ENCODE measurements around the gene SFI1.
"Not testable (repeated sequence)": the region's sequence is repeated elsewhere in the genome, so short reads cannot be mapped to it uniquely, and the experiment has no call there.

The SFI1 gene

GRCh38 chr22:31577711-31578110 lies 81.4 kb downstream of the SFI1 start:
- in situ Hi-C loops (cut with HindIII; ENCODE audit: low pct_ligation_motif_present, low pct_unique_long_range_greater_than_20kb, low sequenced_read_pairs): no loop called here
- DNase-seq: no peak

DNA sequence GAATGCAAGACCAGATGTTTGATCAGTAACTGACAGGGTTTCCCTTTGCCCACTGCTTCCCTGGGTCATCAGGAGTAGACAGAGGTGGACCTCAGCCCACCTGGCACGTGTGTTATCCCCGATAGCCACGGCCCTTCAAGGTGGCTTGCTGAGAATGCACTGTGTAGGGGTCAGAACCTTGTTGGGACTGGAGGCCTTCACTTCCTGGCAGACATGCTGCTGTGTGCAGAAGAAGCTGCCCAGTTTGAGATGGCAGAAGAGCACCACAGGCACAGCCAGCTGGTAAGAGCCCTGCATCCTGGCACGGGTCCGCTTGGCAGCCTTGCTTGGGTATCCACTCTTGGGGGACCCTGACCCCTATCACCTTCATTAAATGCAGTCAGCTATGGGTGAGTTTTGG lies 81.8 kb downstream of the SFI1 start:
- in situ Hi-C loops (cut with HindIII; ENCODE audit: low pct_ligation_motif_present, low pct_unique_long_range_greater_than_20kb, low sequenced_read_pairs): no loop called here
- DNase-seq: no peak

- in situ Hi-C loops (cut with HindIII; ENCODE audit: low pct_ligation_motif_present, low pct_unique_long_range_greater_than_20kb, low sequenced_read_pairs): no loop called here
- DNase-seq: no peak
Observed at GRCh38 chr22:31579835-31580242, 83.5 kb downstream of the SFI1 start.

GRCh38 chr22:31583861-31584485 lies 87.6 kb downstream of the SFI1 start:
- peak; percentile 24 for DNase-seq
- in situ Hi-C loops (cut with HindIII; ENCODE audit: low pct_ligation_motif_present, low pct_unique_long_range_greater_than_20kb, low sequenced_read_pairs): no loop called here

DNA sequence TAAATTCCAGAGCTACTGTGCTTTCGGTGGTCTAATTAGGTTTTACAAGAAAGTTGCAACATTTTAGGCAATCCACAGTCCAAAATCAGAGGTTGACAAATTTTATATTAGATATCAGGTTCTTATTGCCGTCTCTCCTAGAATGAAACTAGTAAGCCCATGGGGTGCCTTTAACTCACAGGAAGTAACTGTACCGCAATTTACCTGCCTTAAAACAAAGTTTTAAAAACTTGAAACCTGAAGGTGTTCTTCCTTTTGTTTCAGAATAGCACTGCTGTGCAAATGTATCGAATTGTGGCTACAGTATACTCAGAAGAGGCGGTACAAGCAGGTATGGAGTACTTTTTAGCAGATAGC lies 88.4 kb downstream of the SFI1 start:
- in situ Hi-C loops (cut with HindIII; ENCODE audit: low pct_ligation_motif_present, low pct_unique_long_range_greater_than_20kb, low sequenced_read_pairs): no loop called here
- no peak for DNase-seq

DNA sequence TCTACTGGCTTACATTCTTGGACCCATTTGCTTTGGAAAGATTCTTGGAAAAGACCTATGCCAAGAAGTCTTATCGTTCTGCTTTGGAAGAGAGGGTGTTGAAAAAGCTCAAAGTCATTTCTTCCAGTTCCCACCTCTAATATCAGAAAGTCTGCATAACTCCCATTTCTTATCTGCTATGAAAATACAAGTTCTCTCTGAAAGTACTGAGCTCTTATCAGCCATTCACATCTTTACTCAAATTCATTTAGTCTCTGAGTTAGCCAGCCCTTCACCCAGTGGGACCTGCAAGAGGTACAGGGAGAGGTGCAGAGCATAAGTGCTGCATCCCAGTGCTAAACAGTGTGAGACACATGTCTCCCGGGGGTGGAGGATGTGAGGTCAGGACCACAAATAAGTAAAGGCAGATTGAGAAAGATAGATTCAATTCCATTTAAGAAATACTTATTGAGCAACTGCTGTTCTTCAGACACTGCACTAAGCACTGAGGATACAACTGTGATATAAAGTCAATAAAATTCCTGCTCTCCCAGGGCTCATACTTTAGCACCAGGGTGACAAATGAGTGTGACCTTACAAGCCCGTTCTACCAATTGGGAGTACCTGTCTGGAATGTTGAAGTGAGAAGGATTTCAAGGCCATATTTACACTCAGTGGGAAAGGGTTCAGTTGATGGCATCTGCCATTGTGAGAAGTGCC lies 89.0 kb downstream of the SFI1 start:
- in situ Hi-C loops (cut with HindIII; ENCODE audit: low pct_ligation_motif_present, low pct_unique_long_range_greater_than_20kb, low sequenced_read_pairs): no loop called here
- no peak for DNase-seq

DNA sequence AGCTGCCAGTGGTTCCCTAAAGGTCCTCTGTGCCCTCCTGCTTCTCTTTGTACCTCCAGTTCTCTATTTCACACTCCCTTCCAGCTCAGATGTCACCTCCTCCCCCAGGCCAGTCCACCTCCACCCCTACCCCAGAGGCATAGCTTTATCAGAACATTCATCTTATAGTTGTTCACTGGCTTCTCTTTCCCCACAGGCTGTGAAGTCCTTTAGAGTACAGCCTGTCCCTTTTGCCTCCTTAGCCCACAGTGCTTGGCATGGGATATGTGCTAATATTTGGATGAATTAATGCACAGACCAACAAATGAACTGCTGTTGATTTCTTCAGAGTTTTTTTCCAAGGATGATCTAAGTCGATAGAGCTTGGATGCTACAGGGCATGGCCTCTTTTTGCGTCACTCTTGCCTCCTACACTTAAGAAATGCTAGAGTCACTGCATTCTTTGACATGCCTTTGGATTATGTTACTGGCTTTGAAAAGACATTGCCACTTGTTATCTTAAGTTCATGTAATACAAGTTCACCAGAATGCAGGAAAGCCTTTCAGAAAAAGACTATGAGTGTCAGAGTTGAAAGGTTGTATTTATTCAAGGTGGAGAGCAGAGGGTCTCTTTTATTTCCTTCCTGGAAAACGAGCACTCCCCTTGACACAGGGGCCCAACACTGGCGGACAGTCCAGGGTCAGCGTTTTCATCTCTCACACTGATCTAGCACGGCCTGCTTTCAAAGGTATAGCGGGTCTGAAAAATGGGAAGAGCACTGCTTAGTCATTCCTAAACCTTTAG lies 90.0 kb downstream of the SFI1 start:
- DNase-seq: no peak
- in situ Hi-C loops (cut with HindIII; ENCODE audit: low pct_ligation_motif_present, low pct_unique_long_range_greater_than_20kb, low sequenced_read_pairs): no loop called here

DNA sequence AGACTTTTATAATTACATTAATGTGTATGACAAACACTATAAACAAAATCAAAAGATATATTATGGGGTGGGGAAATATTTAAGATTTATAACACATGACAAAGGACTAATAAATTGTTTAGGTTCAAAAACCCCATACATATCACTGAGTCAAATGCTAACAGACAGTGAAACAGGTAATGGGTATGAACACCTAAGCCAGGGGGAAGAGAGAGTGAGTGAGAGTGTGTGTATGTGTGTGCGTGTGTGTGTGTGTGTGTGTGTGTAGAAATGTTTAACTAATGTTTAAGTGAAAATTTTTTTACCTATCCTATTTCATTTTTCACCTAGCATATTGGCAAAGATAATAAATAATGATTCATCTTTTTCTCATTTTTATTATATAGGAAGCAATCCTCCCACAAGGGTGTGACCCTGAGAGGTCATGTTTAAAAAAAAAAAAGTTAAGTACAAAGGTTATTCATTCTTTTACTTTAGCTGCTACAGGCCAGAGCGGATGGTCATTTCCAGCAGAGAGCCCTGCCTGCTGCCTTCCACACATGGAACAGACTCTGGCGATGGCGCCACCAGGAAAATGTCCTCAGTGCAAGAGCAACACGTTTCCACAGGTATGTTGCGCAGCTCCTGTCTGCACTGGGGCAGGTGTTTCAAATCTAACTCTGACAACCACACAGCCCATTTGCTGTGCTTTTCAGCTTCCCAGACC lies 92.8 kb downstream of the SFI1 start:
- no peak for DNase-seq
- in situ Hi-C loops (cut with HindIII; ENCODE audit: low pct_ligation_motif_present, low pct_unique_long_range_greater_than_20kb, low sequenced_read_pairs): no loop called here

DNA sequence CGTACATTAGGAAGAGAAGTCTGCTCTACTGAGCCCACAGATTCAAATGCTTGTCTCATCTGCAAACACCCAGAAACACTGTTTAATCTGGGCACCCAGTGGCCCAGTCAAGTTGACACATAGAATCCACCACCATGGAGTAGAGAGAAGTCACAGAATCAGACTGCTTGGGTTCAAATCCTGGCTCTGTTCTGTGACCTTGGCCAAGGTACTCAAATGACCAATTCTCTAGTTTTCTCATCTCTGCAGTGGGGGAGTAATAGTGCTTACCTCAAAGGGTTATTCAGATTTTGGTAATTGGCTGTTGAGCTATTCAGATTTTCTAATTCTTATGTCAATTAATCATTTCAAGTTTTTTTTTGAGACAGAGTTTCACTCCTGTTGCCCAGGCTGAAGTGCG lies 93.8 kb downstream of the SFI1 start:
- in situ Hi-C loops (cut with HindIII; ENCODE audit: low pct_ligation_motif_present, low pct_unique_long_range_greater_than_20kb, low sequenced_read_pairs); DNase-seq: not testable (repeated sequence)

- DNase-seq: no peak
- in situ Hi-C loops (cut with HindIII; ENCODE audit: low pct_ligation_motif_present, low pct_unique_long_range_greater_than_20kb, low sequenced_read_pairs): no loop called here
Observed at GRCh38 chr22:31595271-31595670, 98.9 kb downstream of the SFI1 start.

DNA sequence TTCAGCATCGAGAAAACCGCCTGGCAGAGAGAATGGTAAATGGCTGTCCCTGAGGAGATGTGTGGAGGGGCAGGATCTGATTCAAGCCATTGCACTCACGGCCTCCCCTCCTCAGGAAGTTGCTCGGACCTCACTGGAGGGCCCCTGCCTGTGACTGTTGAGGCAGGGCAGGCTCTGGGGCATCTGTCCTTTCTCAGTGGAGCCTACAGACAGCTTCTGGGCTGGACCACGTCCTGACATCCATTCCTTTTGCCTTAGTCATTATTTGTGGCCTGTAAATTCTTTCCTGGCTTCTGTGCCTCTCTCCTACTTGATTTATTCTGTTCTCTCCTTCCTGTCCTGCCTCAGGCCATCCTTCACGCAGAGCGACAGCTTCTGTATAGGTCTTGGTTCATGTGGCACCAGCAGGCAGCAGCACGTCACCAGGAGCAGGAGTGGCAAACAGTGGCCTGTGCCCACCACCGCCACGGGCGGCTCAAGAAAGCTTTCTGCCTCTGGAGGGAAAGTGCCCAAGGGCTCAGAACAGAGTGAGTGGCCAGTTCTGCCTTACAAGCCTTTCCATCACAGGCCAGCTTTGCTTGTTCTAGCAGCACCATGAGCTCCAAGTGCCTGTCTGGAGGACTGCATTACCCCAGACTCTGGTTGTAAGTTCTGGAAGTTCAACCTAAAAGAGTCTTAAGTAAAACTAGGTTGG lies 106.1 kb downstream of the SFI1 start:
- in situ Hi-C loops (cut with HindIII; ENCODE audit: low pct_ligation_motif_present, low pct_unique_long_range_greater_than_20kb, low sequenced_read_pairs): no loop called here
- DNase-seq: peak; percentile 93

DNA sequence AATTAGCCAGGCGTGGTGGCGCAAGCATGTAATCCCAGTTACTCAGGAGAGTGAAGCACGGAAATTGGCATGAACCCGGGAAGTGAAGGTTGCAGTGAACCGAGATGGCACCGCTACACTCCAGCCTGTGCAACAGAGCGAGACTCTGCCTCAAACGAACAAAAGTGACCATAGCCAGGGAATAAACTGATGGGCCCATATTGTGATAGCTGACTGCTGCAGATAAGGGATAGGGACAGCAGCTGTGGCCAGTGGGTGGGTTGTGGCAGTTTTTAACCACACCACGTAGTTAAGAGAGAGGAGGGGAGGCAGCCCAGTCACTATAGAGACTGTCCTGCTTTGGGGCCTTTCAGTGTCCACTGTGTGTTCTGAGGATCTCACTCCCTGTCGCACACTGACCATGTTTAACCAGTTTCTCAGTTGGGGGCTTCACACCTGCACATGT lies 106.8 kb downstream of the SFI1 start:
- DNase-seq: peak; percentile 87
- in situ Hi-C loops (cut with HindIII; ENCODE audit: low pct_ligation_motif_present, low pct_unique_long_range_greater_than_20kb, low sequenced_read_pairs): no loop called here

DNA sequence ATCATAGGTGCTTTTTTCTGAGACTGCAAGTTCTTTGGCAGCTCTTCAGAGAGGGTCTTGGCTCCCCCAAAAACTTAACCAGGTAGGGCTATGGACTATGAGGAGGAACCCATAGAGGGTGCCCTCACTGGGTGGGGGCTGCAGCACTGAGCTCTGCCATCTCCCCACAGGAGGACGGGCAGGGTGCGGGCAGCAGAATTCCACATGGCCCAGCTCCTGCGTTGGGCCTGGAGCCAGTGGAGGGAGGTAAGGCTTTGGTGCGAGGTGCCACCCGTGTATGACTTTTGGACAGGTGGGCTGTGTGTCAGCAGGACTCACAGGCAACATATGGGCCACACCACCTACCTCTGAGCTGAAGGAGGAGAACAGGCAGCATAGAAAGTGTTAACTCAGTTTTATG lies 107.2 kb downstream of the SFI1 start:
- DNase-seq: no peak
- in situ Hi-C loops (cut with HindIII; ENCODE audit: low pct_ligation_motif_present, low pct_unique_long_range_greater_than_20kb, low sequenced_read_pairs): no loop called here

- in situ Hi-C loops (cut with HindIII; ENCODE audit: low pct_ligation_motif_present, low pct_unique_long_range_greater_than_20kb, low sequenced_read_pairs): no loop called here
- DNase-seq: no peak
Observed at GRCh38 chr22:31604137-31604705, 107.9 kb downstream of the SFI1 start.

- in situ Hi-C loops (cut with HindIII; ENCODE audit: low pct_ligation_motif_present, low pct_unique_long_range_greater_than_20kb, low sequenced_read_pairs): no loop called here
- DNase-seq: no peak
Observed at GRCh38 chr22:31604746-31605705, 108.7 kb downstream of the SFI1 start.

GRCh38 chr22:31605851-31606585 lies 109.7 kb downstream of the SFI1 start:
- DNase-seq: no peak

GRCh38 chr22:31607696-31608095 lies 111.4 kb downstream of the SFI1 start:
- in situ Hi-C loops (cut with HindIII; ENCODE audit: low pct_ligation_motif_present, low pct_unique_long_range_greater_than_20kb, low sequenced_read_pairs): no loop called here
- DNase-seq: no peak

More at GRCh38 chr22:31605851-31606585, 109.7 kb downstream of the SFI1 start:
- in situ Hi-C loops (cut with HindIII; ENCODE audit: low pct_ligation_motif_present, low pct_unique_long_range_greater_than_20kb, low sequenced_read_pairs): no loop called here

Data from ACHN (cell line).